Keratinocyte (primary cell): Measurements from ENCODE around the gene NEURL1. TPM values are rescaled to one million over a fixed set of nuclear protein-coding genes. Genes with fewer than 3 reads are reported as not detected.

ENCODE experiments used
- DNase-seq: peaks from one replicate; pipeline ENCODE4 v3.0.0-alpha.2; 2011; ENCODE audit warnings: low read depth, missing footprints, low spot score
- FAIRE-seq: peaks from 2 replicates; lab custom pipeline; 2011; peaks lifted over from hg19 to GRCh38; lab: Jason Lieb, UNC
- H2AFZ ChIP-seq: 2 replicates; pipeline ENCODE4 v1.6.0; 2012; ENCODE audit warnings: low read length, control low read depth, inconsistent platforms; ENCODE audit not compliant: control insufficient read depth
- H3K27ac ChIP-seq: 2 replicates; pipeline ENCODE4 v1.5.1; 2011; ENCODE audit warnings: low read length; ENCODE audit not compliant: control insufficient read depth, insufficient read depth
- H3K27me3 ChIP-seq: 3 replicates; pipeline ENCODE4 v1.6.0; 2011; ENCODE audit warnings: low read length; ENCODE audit not compliant: control insufficient read depth, insufficient read depth; ENCODE audit errors: extremely low read depth
- H3K36me3 ChIP-seq, 2 experiments: 2 replicates in 1 of 2; 3 replicates in 1 of 2; pipeline ENCODE4 v1.5.1; 2011; ENCODE audit warnings: low read length in 2 of 2, mild to moderate bottlenecking in 1 of 2; ENCODE audit not compliant: control insufficient read depth in 2 of 2, insufficient read depth in 2 of 2; ENCODE audit errors: extremely low read depth in 1 of 2
- H3K4me1 ChIP-seq: 3 replicates; pipeline ENCODE4 v1.5.1; 2011; ENCODE audit warnings: low read length; ENCODE audit not compliant: control insufficient read depth, insufficient read depth; ENCODE audit errors: extremely low read depth
- H3K4me2 ChIP-seq: 3 replicates; pipeline ENCODE4 v1.6.0; 2011; ENCODE audit warnings: low read depth, low read length; ENCODE audit not compliant: control insufficient read depth, insufficient read depth; ENCODE audit errors: extremely low read depth
- H3K4me3 ChIP-seq, 3 experiments: fragments of 200-600 bp in 1 of 3; sonication (generic) in 1 of 3; 2 replicates in 2 of 3; 3 replicates in 1 of 3; pipeline ENCODE4 v1.5.1; 2011 to 2016; ENCODE audit warnings: low read length in 3 of 3, mild to moderate bottlenecking in 3 of 3, control low read depth in 2 of 3, inconsistent platforms in 1 of 3, low read depth in 1 of 3, mixed read lengths in 1 of 3, mixed run types in 1 of 3, moderate library complexity in 1 of 3; ENCODE audit not compliant: control insufficient read depth in 2 of 3, insufficient read depth in 2 of 3; ENCODE audit errors: extremely low read depth in 1 of 3
- H3K79me2 ChIP-seq: 2 replicates; pipeline ENCODE4 v1.6.0; 2012; ENCODE audit warnings: low read length; ENCODE audit not compliant: control insufficient read depth, insufficient read depth
- H3K9ac ChIP-seq: 3 replicates; pipeline ENCODE4 v1.6.0; 2011; ENCODE audit warnings: low read length; ENCODE audit not compliant: control insufficient read depth, insufficient read depth; ENCODE audit errors: extremely low read depth
- H3K9me1 ChIP-seq: 3 replicates; pipeline ENCODE4 v1.6.0; 2011; ENCODE audit warnings: low read length; ENCODE audit not compliant: control insufficient read depth, insufficient read depth; ENCODE audit errors: extremely low read depth
- H3K9me3 ChIP-seq: 2 replicates; pipeline ENCODE4 v1.5.1; 2012; ENCODE audit warnings: low read depth, low read length; ENCODE audit not compliant: control insufficient read depth
- H4K20me1 ChIP-seq: 3 replicates; pipeline ENCODE4 v1.6.0; 2011; ENCODE audit warnings: low read length; ENCODE audit not compliant: control insufficient read depth, insufficient read depth; ENCODE audit errors: extremely low read depth
- CTCF ChIP-seq, 3 experiments: IDR thresholded peaks in 1 of 3; conservative IDR thresholded peaks in 1 of 3; optimal IDR thresholded peaks in 1 of 3; 2 replicates in 2 of 3; 3 replicates in 1 of 3; pipeline versions ENCODE3 to v1.5.1; 2011; ENCODE audit warnings: low read length in 3 of 3, mild to moderate bottlenecking in 3 of 3, moderate library complexity in 2 of 3, control low read depth in 1 of 3, inconsistent platforms in 1 of 3; ENCODE audit not compliant: insufficient read depth in 2 of 3; ENCODE audit errors: extremely low read depth in 1 of 3
- EZH2 ChIP-seq: IDR thresholded peaks from one replicate; pipeline ENCODE4 v1.6.1; 2012; ENCODE audit warnings: inconsistent platforms, mild to moderate bottlenecking, low read length, moderate library complexity
- dilution Hi-C: fragments of 300-500 bp; cut with MboI; formaldehyde crosslinking; loops from one replicate; pipeline ENCODE4 v1.7.0; 2020; ENCODE audit warnings: low sequenced_read_pairs; ENCODE audit not compliant: extremely low pct_ligation_motif_present
- polyA plus RNA-seq, 5 experiments: library from polyadenylated mRNA; depleted of rRNA in 3 of 5; stranded (reverse) in 3 of 5; stranded (forward) in 1 of 5; unstranded in 1 of 5; fragments of >200 nt; gene quantifications; 1 replicate in 1 of 5; 2 replicates in 3 of 5; 3 replicates in 1 of 5; pipeline versions ENCODE4 v1.2.1 to v1.2.3, GENCODE V29; 2011 to 2012; ENCODE audit warnings: missing spikeins in 2 of 5, low read depth in 1 of 5, low replicate concordance in 1 of 5

NEURL1 gene
- polyA plus RNA-seq, 1 donor (not counting 4 experiments of a cell fraction or from before 2014, with no cell fraction given) = 0.03 TPM

- Histone ChIP-seq H3K9me3 (no peaks in the 10 kb centered on the region), H3K27me3 (peaks cover 56% of the 10 kb centered on the region), H3K4me1 (no peaks in the 10 kb centered on the region), H3K9me1 (no peaks in the 10 kb centered on the region), H3K4me2 (no peak overlapping the region), H3K4me3 (no peak overlapping the region), H2AFZ (no peak overlapping the region), H3K79me2 (no peaks in the 10 kb centered on the region), H3K9ac (no peak overlapping the region), H3K36me3 (no peaks in the 10 kb centered on the region), H3K27ac (no peak overlapping the region), H4K20me1 (no peaks in the 10 kb centered on the region)
- no peak for TF ChIP-seq EZH2
- TF ChIP-seq CTCF (optimal IDR thresholded peaks at IDR 0.05 in 1 of 3, IDR thresholded peaks at IDR 0.05 in 1 of 3, conservative IDR thresholded peaks at IDR 0.05 in 1 of 3; ENCODE audit: extremely low read depth in 1 of 3, insufficient read depth in 2 of 3, low read length in 3 of 3) = no peak
- DNase-seq = no peak
- dilution Hi-C loops = no loop called here
- no peak for FAIRE-seq
Measured at GRCh38 chr10:103551619-103552602, 58.4 kb downstream of the NEURL1 start.

GRCh38 chr10:103552856-103553742 lies 59.6 kb downstream of the NEURL1 start:
- dilution Hi-C loops = no loop called here
- Histone ChIP-seq H3K4me3 (no peak overlapping the region), H4K20me1 (no peaks in the 10 kb centered on the region), H3K27ac (no peak overlapping the region), H3K9ac (no peak overlapping the region), H3K36me3 (no peaks in the 10 kb centered on the region), H3K79me2 (no peaks in the 10 kb centered on the region), H3K27me3 (peaks cover 56% of the 10 kb centered on the region), H3K9me1 (no peaks in the 10 kb centered on the region), H3K9me3 (no peaks in the 10 kb centered on the region), H2AFZ (no peak overlapping the region), H3K4me2 (no peak overlapping the region), H3K4me1 (no peaks in the 10 kb centered on the region)
- TF ChIP-seq EZH2 (no peak), CTCF (optimal IDR thresholded peaks at IDR 0.05 in 1 of 3, IDR thresholded peaks at IDR 0.05 in 1 of 3, conservative IDR thresholded peaks at IDR 0.05 in 1 of 3; ENCODE audit: extremely low read depth in 1 of 3, insufficient read depth in 2 of 3, low read length in 3 of 3) (no peak)
- peak; percentile 41 for FAIRE-seq
- no peak for DNase-seq
